H9 (cell line): Measurements from ENCODE around the gene FHOD1. TPM values are rescaled to one million over a fixed set of nuclear protein-coding genes. Genes with fewer than 3 reads are reported as not detected.

Experiments used
- DNase-seq: peaks from one replicate; pipeline ENCODE4 v3.0.0-alpha.2; 2017
- H2AFZ ChIP-seq: one replicate; pipeline ENCODE4 v1.6.1; 2013; ENCODE audit warnings: mild to moderate bottlenecking, low read length, control low read depth, moderate library complexity
- H2AK5ac ChIP-seq: 2 replicates; pipeline ENCODE4 v1.6.1; 2013; ENCODE audit warnings: low read length, control low read depth, mixed read lengths; ENCODE audit not compliant: insufficient read length
- H2BK120ac ChIP-seq: one replicate; pipeline ENCODE4 v1.6.1; 2013; ENCODE audit warnings: low read depth, mild to moderate bottlenecking, low read length, control low read depth, inconsistent platforms; ENCODE audit not compliant: poor library complexity, severe bottlenecking
- H2BK12ac ChIP-seq: 2 replicates; pipeline ENCODE4 v1.6.1; 2013; ENCODE audit warnings: low read length, control low read depth, mixed read lengths, low read depth; ENCODE audit not compliant: insufficient read length
- H2BK15ac ChIP-seq: 2 replicates; pipeline ENCODE4 v1.6.1; 2013; ENCODE audit warnings: low read depth, low read length, control low read depth
- H2BK20ac ChIP-seq: one replicate; pipeline ENCODE4 v1.6.1; 2013; ENCODE audit warnings: low read depth, mild to moderate bottlenecking, low read length, control low read depth, inconsistent platforms; ENCODE audit not compliant: poor library complexity, severe bottlenecking
- H2BK5ac ChIP-seq: 2 replicates; pipeline ENCODE4 v1.6.1; 2013; ENCODE audit warnings: low read length, control low read depth, mixed read lengths; ENCODE audit not compliant: insufficient read length
- H3K14ac ChIP-seq: 2 replicates; pipeline ENCODE4 v1.6.1; 2013; ENCODE audit warnings: low read length, control low read depth; ENCODE audit not compliant: insufficient read depth
- H3K18ac ChIP-seq: 2 replicates; pipeline ENCODE4 v1.6.1; 2013; ENCODE audit warnings: low read depth, mild to moderate bottlenecking, mixed read lengths, low read length, control low read depth; ENCODE audit not compliant: insufficient read length
- H3K23ac ChIP-seq: 2 replicates; pipeline ENCODE4 v1.6.1; 2013; ENCODE audit warnings: low read length, control low read depth, mixed read lengths, low read depth; ENCODE audit not compliant: insufficient read length
- H3K23me2 ChIP-seq: 2 replicates; pipeline ENCODE4 v1.6.1; 2013; ENCODE audit warnings: low read depth, mild to moderate bottlenecking, mixed read lengths, low read length, control low read depth; ENCODE audit not compliant: insufficient read length, poor library complexity, severe bottlenecking
- H3K27ac ChIP-seq: 2 replicates; pipeline ENCODE4 v1.5.1; 2013; ENCODE audit warnings: low read length, control low read depth, mixed read lengths, low read depth; ENCODE audit not compliant: insufficient read length
- H3K27me3 ChIP-seq: 2 replicates; pipeline ENCODE4 v1.6.1; 2013; ENCODE audit warnings: low read length, control low read depth, inconsistent platforms; ENCODE audit not compliant: insufficient read depth
- H3K4ac ChIP-seq: 2 replicates; pipeline ENCODE4 v1.6.1; 2013; ENCODE audit warnings: low read depth, mild to moderate bottlenecking, control low read depth, inconsistent platforms, low read length, moderate library complexity
- H3K4me1 ChIP-seq: 2 replicates; pipeline ENCODE4 v1.6.1; 2013; ENCODE audit warnings: low read length, control low read depth, inconsistent platforms; ENCODE audit not compliant: insufficient read depth
- H3K4me2 ChIP-seq: 2 replicates; pipeline ENCODE4 v1.6.1; 2013; ENCODE audit warnings: low read length, control low read depth, mixed read lengths; ENCODE audit not compliant: insufficient read length, insufficient read depth
- H3K56ac ChIP-seq: 2 replicates; pipeline ENCODE4 v1.6.1; 2013; ENCODE audit warnings: low read depth, mild to moderate bottlenecking, mixed read lengths, low read length, control low read depth; ENCODE audit not compliant: insufficient read length
- H3K79me1 ChIP-seq: 2 replicates; pipeline ENCODE4 v1.6.1; 2013; ENCODE audit warnings: low read depth, mild to moderate bottlenecking, moderate library complexity, low read length, control low read depth, inconsistent platforms; ENCODE audit not compliant: insufficient read depth, poor library complexity, severe bottlenecking
- H3K79me2 ChIP-seq: 2 replicates; pipeline ENCODE4 v1.6.1; 2013; ENCODE audit warnings: low read length, control low read depth, inconsistent platforms; ENCODE audit not compliant: insufficient read depth
- H3K9ac ChIP-seq: 2 replicates; pipeline ENCODE4 v1.6.1; 2013; ENCODE audit warnings: low read length, control low read depth, mixed read lengths; ENCODE audit not compliant: insufficient read length; ENCODE audit errors: extremely low read depth
- H3K9me3 ChIP-seq: one replicate; pipeline ENCODE4 v1.6.1; 2013; ENCODE audit warnings: low read depth, low read length, inconsistent platforms; ENCODE audit not compliant: control insufficient read depth
- H3T11ph ChIP-seq: one replicate; pipeline ENCODE4 v1.6.1; 2013; ENCODE audit warnings: mild to moderate bottlenecking, low read length, control low read depth, inconsistent platforms
- H4K20me1 ChIP-seq: one replicate; pipeline ENCODE4 v1.6.1; 2013; ENCODE audit not compliant: control insufficient read depth, insufficient read length, insufficient read depth
- H4K5ac ChIP-seq: 2 replicates; pipeline ENCODE4 v1.6.1; 2013; ENCODE audit warnings: low read depth, mild to moderate bottlenecking, mixed read lengths, low read length, control low read depth; ENCODE audit not compliant: insufficient read length
- H4K8ac ChIP-seq: replicated peaks from 2 replicates; pipeline ENCODE4 v1.6.1; 2013; ENCODE audit warnings: low read length, control low read depth, mixed read lengths, low read depth; ENCODE audit not compliant: insufficient read length
- H4K91ac ChIP-seq: 2 replicates; pipeline ENCODE4 v1.6.1; 2013; ENCODE audit warnings: low read depth, mild to moderate bottlenecking, moderate library complexity, mixed read lengths, low read length, control low read depth; ENCODE audit not compliant: insufficient read length
- H3K27ac Mint-ChIP-seq, 3 experiments: 2 replicates in 2 of 3; 3 replicates in 1 of 3; pipeline ENCODE4 v1.8.0; 2020 to 2021; ENCODE audit warnings: mixed read lengths in 3 of 3, mild to moderate bottlenecking in 1 of 3, moderate library complexity in 1 of 3
- H3K27me3 Mint-ChIP-seq: 2 replicates; pipeline ENCODE4 v1.8.0; 2021; ENCODE audit warnings: low read depth, mild to moderate bottlenecking, moderate library complexity, mixed read lengths
- H3K36me3 Mint-ChIP-seq, 3 experiments: 2 replicates in 2 of 3; 3 replicates in 1 of 3; pipeline ENCODE4 v1.8.0; 2020 to 2021; ENCODE audit warnings: low read depth in 3 of 3, mixed read lengths in 3 of 3; ENCODE audit not compliant: insufficient read depth in 1 of 3
- H3K4me1 Mint-ChIP-seq, 2 experiments: 2 replicates each; pipeline ENCODE4 v1.8.0; 2020; ENCODE audit warnings: mixed read lengths in 2 of 2
- H3K4me3 Mint-ChIP-seq, 2 experiments: 2 replicates in 1 of 2; 3 replicates in 1 of 2; pipeline ENCODE4 v1.8.0; 2020 to 2021; ENCODE audit warnings: mild to moderate bottlenecking in 2 of 2, mixed read lengths in 2 of 2, moderate library complexity in 1 of 2
- H3K9me3 Mint-ChIP-seq, 2 experiments: 2 replicates in 1 of 2; 3 replicates in 1 of 2; pipeline ENCODE4 v1.8.0; 2020; ENCODE audit warnings: mild to moderate bottlenecking in 2 of 2, mixed read lengths in 2 of 2, moderate library complexity in 1 of 2
- CTCF ChIP-seq: fragments of 200-600 bp; sonication (generic); conservative IDR thresholded peaks from 3 replicates; pipeline ENCODE4 v1.8.0; 2021; ENCODE audit warnings: antibody characterized with exemption, mild to moderate bottlenecking
- WGBS: extraction: QIAGEN DNeasy Blood & Tissue Kit; methylation state at CpG from one replicate; pipeline ENCODE4 v1.1.7; 2013; ENCODE audit warnings: missing lambda C conversion rate, low lambda C conversion rate, mixed read lengths; ENCODE audit not compliant: insufficient read length; ENCODE audit errors: extremely low coverage; 5-methylcytosine and 5-hydroxymethylcytosine counted together
- total RNA-seq: library from RNA; stranded (reverse); gene quantifications from 2 replicates; pipeline ENCODE4 v1.2.1, GENCODE V29; 2021

FHOD1 gene
- total RNA-seq, 1 experiment from 2014 or later = 67.0 TPM

- Histone ChIP-seq H2AFZ (no peak overlapping the region), H3K79me1 (no peaks in the 10 kb centered on the region), H4K20me1 (no peaks in the 10 kb centered on the region), H2BK12ac (no peak overlapping the region), H3K14ac (no peak overlapping the region), H2BK15ac (no peak overlapping the region), H3K27ac (no peak overlapping the region), H3T11ph (no peak overlapping the region), H2BK5ac (no peak overlapping the region), H3K9ac (no peak overlapping the region), H4K5ac (no peak overlapping the region), H3K27me3 (no peaks in the 10 kb centered on the region; the same call in 1 of the 2 replicates), H3K79me2 (no peaks in the 10 kb centered on the region), H3K4ac (no peak overlapping the region), H4K91ac (no peak overlapping the region), H3K18ac (no peak overlapping the region), H3K4me2 (peak overlapping the region; percentile 65), H3K23ac (no peak overlapping the region), H2AK5ac (no peak overlapping the region), H3K4me1 (peaks cover 4% of the 10 kb centered on the region; the same call in 1 of the 2 replicates), H3K23me2 (peaks cover 31% of the 10 kb centered on the region), H2BK120ac (no peak overlapping the region), H3K56ac (no peak overlapping the region), H3K9me3 (no peaks in the 10 kb centered on the region), H2BK20ac (no peak overlapping the region), H4K8ac (no peak overlapping the region)
- Mint-ChIP-seq H3K4me3 (peak overlapping the region; percentile 75 to 83), H3K36me3 (peaks cover 0 to 2% (median 0%) of the 10 kb centered on the region in 3 experiments; a peak in 2 of 7 replicates), H3K27me3 (peaks cover 24% of the 10 kb centered on the region), H3K4me1 (peaks cover 32 to 34% of the 10 kb centered on the region in 2 experiments), H3K27ac (peak overlapping the region in 1 of 3 experiments; percentile 7; a peak in 1 of 7 replicates), H3K9me3 (no peaks in the 10 kb centered on the region)
- DNase-seq = no peak
- no CpG with 5 or more reads among the region's 22 CpGs for WGBS
- TF ChIP-seq CTCF = 0 out of 3 replicates have a peak, but pooled peaks have one; percentile 4
Measured at GRCh38 chr16:67249178-67250044, 2.1 kb upstream of the FHOD1 start.
